ENCODE results near the gene VTA1.
A peak's percentile ranks its signal among the peaks of the same experiment; 100 is the strongest.
"Not testable (repeated sequence)": the region's sequence is repeated elsewhere in the genome, so short reads cannot be mapped to it uniquely, and the experiment has no call there.

The VTA1 gene

GRCh38 chr6:142172758-142173157 is 25.7 kb downstream of the VTA1 start:
- DNase-seq = no peak

- no peak for DNase-seq
Observed at GRCh38 chr6:142173980-142174379, 26.9 kb downstream of the VTA1 start.

- no peak for DNase-seq
Observed at GRCh38 chr6:142174703-142175102, 27.6 kb downstream of the VTA1 start.

- DNase-seq = no peak
Observed at GRCh38 chr6:142178129-142178528, 31.1 kb downstream of the VTA1 start.

- no peak for DNase-seq
Observed at GRCh38 chr6:142182004-142182403, 34.9 kb downstream of the VTA1 start.

- no peak for DNase-seq
Observed at GRCh38 chr6:142183351-142183750, 36.3 kb downstream of the VTA1 start.

GRCh38 chr6:142184307-142184706 is 37.2 kb downstream of the VTA1 start:
- DNase-seq = no peak

GRCh38 chr6:142185641-142186040 is 38.6 kb downstream of the VTA1 start:
- DNase-seq = no peak

- no peak for DNase-seq
Observed at GRCh38 chr6:142187209-142187608, 40.1 kb downstream of the VTA1 start.

GRCh38 chr6:142188341-142188740 is 41.3 kb downstream of the VTA1 start:
- not testable (repeated sequence) for DNase-seq

GRCh38 chr6:142189057-142189456 is 42.0 kb downstream of the VTA1 start:
- DNase-seq = no peak

GRCh38 chr6:142192343-142192742 is 45.3 kb downstream of the VTA1 start:
- DNase-seq = no peak

- no peak for DNase-seq
Observed at GRCh38 chr6:142193621-142194020, 46.6 kb downstream of the VTA1 start.

- no peak for DNase-seq
Observed at GRCh38 chr6:142195862-142196541, 48.9 kb downstream of the VTA1 start.

GRCh38 chr6:142200846-142201628 is 54.0 kb downstream of the VTA1 start:
- no peak for DNase-seq

GRCh38 chr6:142207265-142207877 is 60.3 kb downstream of the VTA1 start:
- peak; percentile 23 to 44 for DNase-seq

GRCh38 chr6:142210606-142211005 is 63.5 kb downstream of the VTA1 start:
- DNase-seq = no peak

GRCh38 chr6:142213402-142213801 is 66.3 kb downstream of the VTA1 start:
- no peak for DNase-seq

- no peak for DNase-seq
Observed at GRCh38 chr6:142218446-142218845, 71.4 kb downstream of the VTA1 start.

GRCh38 chr6:142222022-142222421 is 75.0 kb downstream of the VTA1 start:
- DNase-seq = no peak

GRCh38 chr6:142223938-142224337 is 76.9 kb downstream of the VTA1 start:
- DNase-seq = no peak

GRCh38 chr6:142225115-142225514 is 78.1 kb downstream of the VTA1 start:
- no peak for DNase-seq

- DNase-seq = no peak
Observed at GRCh38 chr6:142225552-142225951, 78.5 kb downstream of the VTA1 start.

- DNase-seq = no peak
Observed at GRCh38 chr6:142226731-142227130, 79.7 kb downstream of the VTA1 start.
